Stimulated activated effector memory CD8-positive, alpha-beta T cell treated with anti-CD3 and anti-CD28 coated beads, Interleukin-12 subunit alpha, Interleukin-12 subunit beta, amount 100 ng/mL, for 72 hours (primary cell): Measurements from ENCODE around the gene INF2.
A peak's percentile ranks its signal among the peaks of the same experiment; 100 is the strongest.
"Not testable (repeated sequence)": the region's sequence is repeated elsewhere in the genome, so short reads cannot be mapped to it uniquely, and the experiment has no call there.

ENCODE experiments used
- ATAC-seq: fragments of 150-1000 bp; cut with Tn5 transposase; 2 replicates; pipeline ENCODE4 v1.10.0; 2021
- DNase-seq, 2 donors: peaks; one replicate each; pipeline ENCODE4 v3.0.0; 2021 to 2022; ENCODE audit warnings: low spot score in 2 of 2
- H3K27ac Mint-ChIP-seq: one replicate; pipeline ENCODE4 v1.8.0; 2022; ENCODE audit warnings: mild to moderate bottlenecking, mixed read lengths
- H3K36me3 Mint-ChIP-seq: one replicate; pipeline ENCODE4 v1.8.0; 2022; ENCODE audit warnings: mild to moderate bottlenecking, mixed read lengths
- H3K4me1 Mint-ChIP-seq: one replicate; pipeline ENCODE4 v1.8.0; 2022; ENCODE audit warnings: mixed read lengths
- H3K4me3 Mint-ChIP-seq: one replicate; pipeline ENCODE4 v1.8.0; 2022; ENCODE audit warnings: mild to moderate bottlenecking, mixed read lengths
- H3K9me3 Mint-ChIP-seq: one replicate; pipeline ENCODE4 v1.8.0; 2022; ENCODE audit warnings: mixed read lengths

Gene INF2

DNA sequence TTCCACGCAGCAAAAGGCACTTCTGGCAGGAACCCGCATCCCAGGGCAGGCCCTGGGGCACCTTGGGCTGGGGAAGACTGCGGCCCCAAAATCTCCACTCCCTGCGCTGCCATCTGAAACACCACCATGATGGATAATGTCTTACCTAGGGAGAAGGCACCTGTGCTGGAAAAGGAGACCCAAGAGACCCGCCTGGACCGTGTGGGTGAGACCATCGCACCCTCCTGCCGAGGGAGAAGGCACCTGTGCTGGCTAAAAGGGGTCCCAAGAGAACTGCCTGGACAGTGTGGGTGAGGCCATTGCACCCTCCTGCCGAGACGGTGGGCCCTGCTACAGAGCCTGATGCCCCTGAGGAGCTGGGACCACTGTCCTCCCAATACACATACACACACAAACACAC, 24.8 kb upstream of the INF2 start:
- no peaks in the 10 kb centered on the region for H3K9me3 Mint-ChIP-seq
- ATAC-seq (no peak), DNase-seq (no peak)
- peak overlapping the region; percentile 60 for H3K27ac Mint-ChIP-seq
- H3K4me3 Mint-ChIP-seq = no peak overlapping the region
- peaks cover 27% of the 10 kb centered on the region for H3K4me1 Mint-ChIP-seq
- H3K36me3 Mint-ChIP-seq = no peaks in the 10 kb centered on the region

GRCh38 chr14:104665114-104665656, 24.2 kb upstream of the INF2 start:
- peak overlapping the region; percentile 60 for H3K27ac Mint-ChIP-seq
- no peaks in the 10 kb centered on the region for H3K36me3 Mint-ChIP-seq
- peaks cover 25% of the 10 kb centered on the region for H3K4me1 Mint-ChIP-seq
- DNase-seq (no peak), ATAC-seq (peak; percentile 63)
- H3K9me3 Mint-ChIP-seq = no peaks in the 10 kb centered on the region
- H3K4me3 Mint-ChIP-seq = peak overlapping the region; percentile 2

GRCh38 chr14:104665657-104666522, 23.5 kb upstream of the INF2 start:
- peak overlapping the region; percentile 60 for H3K27ac Mint-ChIP-seq
- ATAC-seq = peak; percentile 89
- H3K4me1 Mint-ChIP-seq = peaks cover 20% of the 10 kb centered on the region
- no peaks in the 10 kb centered on the region for H3K9me3 Mint-ChIP-seq
- H3K4me3 Mint-ChIP-seq = peak overlapping the region; percentile 2
- no peaks in the 10 kb centered on the region for H3K36me3 Mint-ChIP-seq
- DNase-seq = no peak

- H3K9me3 Mint-ChIP-seq, DNase-seq, H3K27ac Mint-ChIP-seq, ATAC-seq, H3K36me3 Mint-ChIP-seq, H3K4me3 Mint-ChIP-seq: not testable (repeated sequence)
- peaks cover 20% of the 10 kb centered on the region for H3K4me1 Mint-ChIP-seq
Observed at GRCh38 chr14:104666523-104666895, 22.9 kb upstream of the INF2 start.

- Mint-ChIP-seq H3K9me3 (no peaks in the 10 kb centered on the region), H3K36me3 (no peaks in the 10 kb centered on the region), H3K4me1 (peaks cover 20% of the 10 kb centered on the region), H3K27ac (no peak overlapping the region), H3K4me3 (no peak overlapping the region)
- no peak for DNase-seq
- ATAC-seq = no peak
Observed at GRCh38 chr14:104666981-104667380, 22.4 kb upstream of the INF2 start.

DNA sequence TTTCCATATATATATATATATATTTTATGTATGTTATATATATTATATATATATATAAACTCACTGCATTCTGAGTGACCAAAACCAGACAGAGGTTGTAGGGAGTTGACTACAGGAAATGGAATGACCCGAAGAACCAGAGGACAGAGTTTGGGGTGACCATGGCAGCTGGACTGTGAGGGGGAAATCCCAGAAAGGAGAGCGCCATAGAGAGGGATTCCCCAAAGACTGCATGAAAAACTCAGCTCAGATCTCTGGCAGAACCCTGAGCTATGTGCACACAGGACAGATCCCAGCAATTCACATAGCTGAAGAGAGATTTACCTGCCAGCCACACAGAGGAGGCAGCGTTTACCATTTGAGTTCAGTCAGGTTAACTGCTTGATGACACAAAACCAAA, 19.7 kb upstream of the INF2 start:
- no peak overlapping the region for H3K27ac Mint-ChIP-seq
- ATAC-seq (no peak), DNase-seq (no peak)
- peaks cover 19% of the 10 kb centered on the region for H3K4me1 Mint-ChIP-seq
- H3K9me3 Mint-ChIP-seq = no peaks in the 10 kb centered on the region
- no peak overlapping the region for H3K4me3 Mint-ChIP-seq
- no peaks in the 10 kb centered on the region for H3K36me3 Mint-ChIP-seq

- not testable (repeated sequence) for H3K36me3 Mint-ChIP-seq, DNase-seq, H3K4me3 Mint-ChIP-seq, H3K9me3 Mint-ChIP-seq, H3K4me1 Mint-ChIP-seq, ATAC-seq, H3K27ac Mint-ChIP-seq
Observed at GRCh38 chr14:104671330-104671977, 18.0 kb upstream of the INF2 start.

- H3K4me3 Mint-ChIP-seq, ATAC-seq, H3K27ac Mint-ChIP-seq, DNase-seq, H3K9me3 Mint-ChIP-seq, H3K36me3 Mint-ChIP-seq: not testable (repeated sequence)
- peaks cover 11% of the 10 kb centered on the region for H3K4me1 Mint-ChIP-seq
Observed at GRCh38 chr14:104672119-104672518, 17.3 kb upstream of the INF2 start.

- no peaks in the 10 kb centered on the region for H3K9me3 Mint-ChIP-seq
Observed at GRCh38 chr14:104673481-104673880, 15.9 kb upstream of the INF2 start.

GRCh38 chr14:104675447-104675846, 14.0 kb upstream of the INF2 start:
- no peaks in the 10 kb centered on the region for H3K9me3 Mint-ChIP-seq
- no peaks in the 10 kb centered on the region for H3K36me3 Mint-ChIP-seq
- ATAC-seq (no peak), DNase-seq (no peak)
- peak overlapping the region; percentile 39 for H3K27ac Mint-ChIP-seq
- peaks cover 23% of the 10 kb centered on the region for H3K4me1 Mint-ChIP-seq
- H3K4me3 Mint-ChIP-seq = no peak overlapping the region

More at GRCh38 chr14:104673481-104673880, 15.9 kb upstream of the INF2 start:
- Mint-ChIP-seq H3K36me3 (no peaks in the 10 kb centered on the region), H3K27ac (peak overlapping the region; percentile 35), H3K4me3 (no peak overlapping the region), H3K4me1 (peaks cover 21% of the 10 kb centered on the region)
- ATAC-seq (no peak), DNase-seq (no peak)

- H3K4me3 Mint-ChIP-seq = peak overlapping the region; percentile 80
- no peak for DNase-seq
- no peaks in the 10 kb centered on the region for H3K9me3 Mint-ChIP-seq
- no peak for ATAC-seq
- H3K27ac Mint-ChIP-seq = no peak overlapping the region
- H3K4me1 Mint-ChIP-seq = peaks cover 30% of the 10 kb centered on the region
- H3K36me3 Mint-ChIP-seq = no peaks in the 10 kb centered on the region
Observed at GRCh38 chr14:104676130-104676693, 13.2 kb upstream of the INF2 start.

GRCh38 chr14:104676694-104677511, 12.5 kb upstream of the INF2 start:
- Mint-ChIP-seq H3K4me1 (peaks cover 32% of the 10 kb centered on the region), H3K4me3 (peak overlapping the region; percentile 80), H3K36me3 (no peaks in the 10 kb centered on the region), H3K9me3 (no peaks in the 10 kb centered on the region), H3K27ac (peak overlapping the region; percentile 96)
- DNase-seq (no peak), ATAC-seq (peak; percentile 39)

DNA sequence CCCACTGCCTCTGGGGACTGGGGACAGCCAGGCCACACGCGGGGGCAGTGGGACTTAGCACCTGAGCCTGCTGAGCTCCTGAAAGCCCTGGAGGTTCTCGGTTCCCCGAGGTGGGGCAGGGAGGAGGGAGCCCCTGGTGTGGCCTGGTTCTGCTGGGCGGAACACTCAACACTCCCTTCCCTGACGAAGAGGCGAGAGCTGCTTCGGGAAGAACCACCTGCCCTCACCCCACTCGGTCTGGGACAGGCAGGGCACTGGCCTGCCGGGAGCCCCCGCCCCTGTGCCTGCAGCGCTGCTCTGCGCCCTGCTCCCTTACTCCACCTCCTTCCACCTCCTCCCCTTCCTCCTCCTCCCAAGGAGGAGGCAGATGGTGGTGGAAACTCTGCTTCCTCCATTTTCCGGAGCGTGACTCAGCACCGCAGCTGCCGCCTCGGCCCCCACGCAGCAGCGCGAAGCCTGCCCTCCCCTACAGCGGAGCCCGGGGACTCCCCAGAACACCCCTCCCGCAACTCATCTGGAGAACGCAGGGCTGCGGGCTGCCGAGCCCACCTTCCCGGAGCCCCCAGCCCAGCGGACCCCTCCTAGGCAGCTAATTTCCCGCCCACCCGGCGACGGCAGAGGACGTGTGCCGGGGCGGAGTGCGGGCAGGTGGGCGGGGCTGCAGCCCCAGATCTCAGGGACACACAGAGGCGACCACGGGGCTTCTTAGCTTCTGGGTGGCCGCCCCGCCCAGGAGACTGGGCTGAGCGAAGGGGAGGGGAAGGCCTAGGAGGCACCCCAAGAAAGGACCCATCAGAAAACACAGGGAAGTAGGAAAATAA, 11.7 kb upstream of the INF2 start:
- no peaks in the 10 kb centered on the region for H3K9me3 Mint-ChIP-seq
- H3K4me1 Mint-ChIP-seq = peaks cover 32% of the 10 kb centered on the region
- peak overlapping the region; percentile 96 for H3K27ac Mint-ChIP-seq
- peak; percentile 67 to 85 for DNase-seq
- H3K4me3 Mint-ChIP-seq = peak overlapping the region; percentile 80
- ATAC-seq = peak; percentile 85
- no peaks in the 10 kb centered on the region for H3K36me3 Mint-ChIP-seq

- peak overlapping the region; percentile 80 for H3K4me3 Mint-ChIP-seq
- DNase-seq (no peak), ATAC-seq (no peak)
- no peaks in the 10 kb centered on the region for H3K36me3 Mint-ChIP-seq
- H3K9me3 Mint-ChIP-seq = no peaks in the 10 kb centered on the region
- H3K4me1 Mint-ChIP-seq = peaks cover 32% of the 10 kb centered on the region
- H3K27ac Mint-ChIP-seq = peak overlapping the region; percentile 96
Observed at GRCh38 chr14:104678346-104678745, 11.1 kb upstream of the INF2 start.
